ENCODE measurements around the gene MED27.

DNA sequence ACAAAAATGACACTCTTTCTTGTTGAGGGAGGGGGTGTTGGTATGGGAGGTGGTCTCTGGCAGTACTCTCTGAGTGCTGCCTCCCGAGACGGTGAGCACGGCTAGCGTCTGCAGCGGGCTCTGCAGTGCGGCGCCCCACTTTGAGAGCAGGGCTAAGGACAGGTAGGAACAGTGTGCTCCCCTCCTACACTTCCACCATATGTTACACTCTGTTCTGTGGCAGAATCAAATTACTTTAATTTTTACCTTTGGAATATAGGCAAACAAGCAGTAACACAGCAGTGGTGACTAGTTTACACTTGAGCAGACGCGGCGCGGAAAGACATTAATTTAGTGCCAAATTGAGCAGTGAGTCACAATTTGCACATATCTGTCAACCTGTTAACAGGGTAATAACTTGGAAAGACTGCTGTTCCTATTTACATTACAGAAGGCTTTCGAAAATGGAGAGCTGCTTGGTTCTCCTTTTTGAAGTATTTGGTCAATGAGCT lies 136.3 kb downstream of the MED27 start:
- TF ChIP-seq CTCF (IDR thresholded peaks at IDR 0.05) (no peak), POLR2A (IDR thresholded peaks at IDR 0.05) (no peak)
